Right lobe of liver (tissue), 6 donors: ENCODE measurements around the gene EIF4E. TPM values are rescaled to one million over a fixed set of nuclear protein-coding genes. Genes with fewer than 3 reads are reported as not detected.
A peak's percentile ranks its signal among the peaks of the same experiment; 100 is the strongest.

ENCODE experiments used
- ATAC-seq, 4 donors: fragments of 200-7000 bp; cut with Tn5 transposase; one replicate each; pipeline ENCODE4 v1.9.1; 2020; ENCODE audit warnings: mild to moderate bottlenecking in 4 of 4, moderate library complexity in 4 of 4
- DNase-seq, 3 donors: peaks; one replicate each; pipeline ENCODE4 v3.0.0-alpha.2; 2020
- H3K27ac ChIP-seq, 3 donors: fragments of 200-600 bp; one replicate each; pipeline ENCODE4 v1.8.0; 2022
- H3K27me3 ChIP-seq, 2 donors: fragments of 200-600 bp; one replicate each; pipeline ENCODE4 v1.8.0; 2022
- H3K36me3 ChIP-seq, 4 donors: fragments of 200-600 bp; sonication (generic) in 1 of 4; one replicate each; pipeline versions ENCODE4 v1.5.1 to v1.8.0; 2017 to 2022; ENCODE audit warnings: control low read depth in 1 of 4
- H3K4me1 ChIP-seq, 4 donors: fragments of 200-600 bp; sonication (generic) in 1 of 4; one replicate each; pipeline versions ENCODE4 v1.5.1 to v1.8.0; 2017 to 2022; ENCODE audit warnings: control low read depth in 1 of 4
- H3K4me3 ChIP-seq, 3 donors: fragments of 200-600 bp; one replicate each; pipeline ENCODE4 v1.8.0; 2022
- H3K9me3 ChIP-seq, 4 donors: fragments of 200-600 bp; sonication (generic) in 1 of 4; one replicate each; pipeline versions ENCODE4 v1.5.1 to v1.8.0; 2017 to 2022; ENCODE audit warnings: control low read depth in 1 of 4
- POLR2A ChIP-seq: fragments of 450-650 bp; IDR thresholded peaks from one replicate; pipeline ENCODE4 v1.6.1; 2017; ENCODE audit warnings: antibody characterized with exemption, mild to moderate bottlenecking
- WGBS: methylation state at CpG from one replicate; pipeline ENCODE4 v1.1.6; 2018; ENCODE audit warnings: low coverage, low lambda C conversion rate; ENCODE audit not compliant: insufficient coverage; ENCODE audit errors: missing lambda C conversion rate; 5-methylcytosine and 5-hydroxymethylcytosine counted together
- intact Hi-C, 2 donors: fragments of 100-400 bp; cut with DNase I; formaldehyde crosslinking; loops; one replicate each; pipeline versions ENCODE4 v1.11.2 to v1.14.1; 2022
- total RNA-seq, 6 experiments: library from RNA; depleted of rRNA in 2 of 6; stranded (reverse); fragments of >200 nt in 2 of 6; fragmentation: NEBNext Ultra II Directional in 3 of 6; extraction: Animal tissue kit (Norgen Biotek cat#: 25700) in 3 of 6; gene quantifications; one replicate each; pipeline versions ENCODE4 v1.1.0 to v1.2.4, GENCODE V29; 2016 to 2023
- TF ChIP-seq, protein P1 (sequence below), 4 donors: fragments of 200-600 bp in 3 of 4; fragments of 450-650 bp in 1 of 4; IDR thresholded peaks; one replicate each; pipeline versions ENCODE4 v1.5.1 to v1.8.0; 2016 to 2022; ENCODE audit warnings: antibody characterized with exemption in 4 of 4, mild to moderate bottlenecking in 2 of 4
- donor health status: DM: no; HTN: yes; CAD: no.
- donor health status: DM: no; HTN: no; CAD: no.
- donor health status: DM: no; HTN: no; CAD: no.
- donor health status: DM: no; HTN: yes; CAD: no.
- donor health status: DM: no; HTN: yes; CAD: no.

Gene EIF4E
- total RNA-seq, 6 experiments from 2014 or later = 28.4 to 48.8 (median 34.3) TPM

DNA sequence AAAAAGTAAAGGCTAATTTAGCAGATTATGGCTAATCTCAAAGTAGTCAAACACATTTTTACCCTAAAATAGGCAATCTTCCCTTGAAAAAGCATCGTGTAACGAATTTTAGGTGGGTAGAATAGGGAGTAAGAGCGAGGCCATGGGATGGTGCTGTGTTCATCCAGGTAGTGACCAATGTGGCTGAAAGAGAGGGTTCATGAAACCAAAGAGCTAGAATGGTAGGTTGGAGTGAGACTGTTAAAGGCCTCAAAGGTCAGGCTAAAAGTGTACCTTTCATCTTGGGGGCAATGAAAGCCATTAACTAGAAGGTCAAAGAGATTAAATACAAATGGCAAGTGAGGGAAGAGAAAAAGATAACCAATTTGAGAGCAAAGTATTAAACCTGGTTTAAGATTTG lies 23.6 kb downstream of the EIF4E start:
- TF ChIP-seq POLR2A = no peak
- TF ChIP-seq, protein P1, sequence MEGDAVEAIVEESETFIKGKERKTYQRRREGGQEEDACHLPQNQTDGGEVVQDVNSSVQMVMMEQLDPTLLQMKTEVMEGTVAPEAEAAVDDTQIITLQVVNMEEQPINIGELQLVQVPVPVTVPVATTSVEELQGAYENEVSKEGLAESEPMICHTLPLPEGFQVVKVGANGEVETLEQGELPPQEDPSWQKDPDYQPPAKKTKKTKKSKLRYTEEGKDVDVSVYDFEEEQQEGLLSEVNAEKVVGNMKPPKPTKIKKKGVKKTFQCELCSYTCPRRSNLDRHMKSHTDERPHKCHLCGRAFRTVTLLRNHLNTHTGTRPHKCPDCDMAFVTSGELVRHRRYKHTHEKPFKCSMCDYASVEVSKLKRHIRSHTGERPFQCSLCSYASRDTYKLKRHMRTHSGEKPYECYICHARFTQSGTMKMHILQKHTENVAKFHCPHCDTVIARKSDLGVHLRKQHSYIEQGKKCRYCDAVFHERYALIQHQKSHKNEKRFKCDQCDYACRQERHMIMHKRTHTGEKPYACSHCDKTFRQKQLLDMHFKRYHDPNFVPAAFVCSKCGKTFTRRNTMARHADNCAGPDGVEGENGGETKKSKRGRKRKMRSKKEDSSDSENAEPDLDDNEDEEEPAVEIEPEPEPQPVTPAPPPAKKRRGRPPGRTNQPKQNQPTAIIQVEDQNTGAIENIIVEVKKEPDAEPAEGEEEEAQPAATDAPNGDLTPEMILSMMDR (IDR thresholded peaks at IDR 0.05) = no peak
- H3K4me3 ChIP-seq = no peak overlapping the region
- WGBS = 87% methylated on average over 3 of the region's 3 CpGs

DNA sequence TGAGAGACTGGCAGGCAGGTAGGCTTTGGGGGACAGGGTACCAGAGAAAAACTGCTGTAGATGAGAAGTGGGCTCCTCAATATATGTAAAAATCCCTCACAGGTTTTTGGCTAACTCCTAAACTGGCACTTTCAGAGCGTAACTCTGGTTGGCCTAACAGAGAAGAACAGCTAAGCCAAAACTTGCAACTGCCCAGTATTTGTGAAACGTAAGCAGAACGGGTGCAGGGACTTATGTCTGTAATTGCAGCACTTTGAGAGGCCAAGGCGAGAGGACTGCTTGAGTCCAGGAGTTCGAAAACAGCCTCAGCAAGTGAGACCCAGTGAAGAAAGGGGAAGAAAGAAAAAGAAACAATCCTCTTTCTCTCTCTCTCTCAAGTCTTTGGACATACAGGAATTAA lies 25.0 kb downstream of the EIF4E start:
- Histone ChIP-seq H3K27ac (no peak overlapping the region), H3K27me3 (no peaks in the 10 kb centered on the region), H3K4me1 (peaks cover 0 to 24% (median 0%) of the 10 kb centered on the region in 4 donors), H3K9me3 (no peaks in the 10 kb centered on the region), H3K4me3 (no peak overlapping the region), H3K36me3 (peaks cover 0 to 9% (median 4%) of the 10 kb centered on the region in 4 donors)
- intact Hi-C loops = no loop called here
- 58% methylated on average over 5 of the region's 5 CpGs for WGBS
- no peak for DNase-seq
- TF ChIP-seq, protein P1 (IDR thresholded peaks at IDR 0.05) = no peak
- TF ChIP-seq POLR2A = no peak
- peak in 3 of 4 donors; percentile 48 to 54 (median 54) for ATAC-seq

More for the DNA sequence above, 23.6 kb downstream of the EIF4E start:
- DNase-seq (no peak), ATAC-seq (no peak)
- intact Hi-C loops = no loop called here
- peaks cover 0 to 9% (median 2%) of the 10 kb centered on the region in 4 donors for H3K36me3 ChIP-seq
- H3K9me3 ChIP-seq = no peaks in the 10 kb centered on the region
- H3K4me1 ChIP-seq = peaks cover 0 to 24% (median 0%) of the 10 kb centered on the region in 4 donors
- H3K27ac ChIP-seq = no peak overlapping the region
- H3K27me3 ChIP-seq = no peaks in the 10 kb centered on the region

DNA sequence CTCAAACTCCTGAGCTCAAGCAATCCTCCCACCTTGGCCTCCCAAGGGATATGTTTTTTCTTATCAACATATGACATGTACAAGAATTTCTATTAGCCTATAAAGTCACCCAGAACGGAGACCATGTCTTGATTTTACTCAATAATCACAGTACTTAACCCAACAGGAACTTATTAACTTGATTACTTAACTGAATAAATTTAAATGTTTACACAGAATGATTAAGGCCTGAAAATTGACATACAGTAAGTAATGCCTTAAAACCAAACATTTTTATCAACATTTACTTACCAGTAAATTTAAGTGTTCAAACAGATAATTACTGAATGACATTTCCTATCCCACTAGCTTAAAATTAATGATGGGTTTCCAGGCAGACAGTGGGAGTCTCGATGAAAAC lies 25.4 kb downstream of the EIF4E start:
- 59% methylated on average over 2 of the region's 2 CpGs for WGBS
- H3K4me1 ChIP-seq = peaks cover 0 to 24% (median 0%) of the 10 kb centered on the region in 4 donors
- peak in 1 of 4 donors; percentile 60 for ATAC-seq

DNA sequence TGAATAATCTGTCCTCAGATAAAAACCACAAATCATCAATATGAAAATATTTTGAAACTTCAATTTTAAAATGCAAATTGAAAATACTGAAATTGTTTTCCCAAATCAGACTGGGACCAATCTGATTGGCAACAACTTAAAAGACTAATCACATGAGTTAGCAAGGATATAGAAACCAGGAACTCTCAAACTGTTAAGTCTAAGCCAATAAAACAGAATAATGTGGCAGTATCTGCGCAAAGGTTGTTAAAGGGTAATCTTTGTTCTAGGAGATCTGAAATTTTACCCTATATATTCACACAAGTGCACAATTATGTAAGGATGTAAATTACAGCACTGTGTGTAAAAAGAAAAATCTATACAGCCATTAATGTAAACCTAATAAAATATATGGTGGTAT lies 29.7 kb downstream of the EIF4E start:
- no peak for DNase-seq
- Histone ChIP-seq H3K4me1 (peaks cover 0 to 8% (median 0%) of the 10 kb centered on the region in 4 donors), H3K27me3 (no peaks in the 10 kb centered on the region), H3K27ac (no peak overlapping the region), H3K36me3 (peaks cover 0 to 14% (median 4%) of the 10 kb centered on the region in 4 donors), H3K4me3 (no peak overlapping the region), H3K9me3 (no peaks in the 10 kb centered on the region)
- no peak for ATAC-seq
- TF ChIP-seq, protein P1 (IDR thresholded peaks at IDR 0.05) = no peak
- TF ChIP-seq POLR2A = no peak
- WGBS = 87% methylated on average over 1 of the region's 1 CpG
- intact Hi-C loops = no loop called here

More for the DNA sequence above, 25.4 kb downstream of the EIF4E start:
- DNase-seq = no peak
- Histone ChIP-seq H3K4me3 (no peak overlapping the region), H3K9me3 (no peaks in the 10 kb centered on the region), H3K27me3 (no peaks in the 10 kb centered on the region), H3K36me3 (peaks cover 0 to 9% (median 4%) of the 10 kb centered on the region in 4 donors), H3K27ac (no peak overlapping the region)
- TF ChIP-seq, protein P1 (IDR thresholded peaks at IDR 0.05) = no peak
- TF ChIP-seq POLR2A = no peak
- intact Hi-C loops = no loop called here
